GM18951 (cell line): ENCODE results near the gene PRR33.

Experiments
- POLR2A ChIP-seq: IDR thresholded peaks from 4 replicates; pipeline ENCODE4 v1.6.1; 2011; ENCODE audit warnings: mild to moderate bottlenecking; ENCODE audit not compliant: insufficient read length, insufficient read depth; ENCODE audit errors: extremely low read depth
- in situ Hi-C: fragments of 300-500 bp; cut with MboI; formaldehyde crosslinking; loops from one replicate; pipeline ENCODE4 v1.12.0; 2022; ENCODE audit warnings: low sequenced_read_pairs, mixed read lengths, inconsistent platforms; ENCODE audit not compliant: unreplicated experiment

The PRR33 gene

GRCh38 chr11:1891831-1892115 lies at the start of gene PRR33:
Gene PRR33 (minus strand): TSS chr11:1891895. CDS start chr11:1890584, 1,311 bp downstream.
- in situ Hi-C loops, result no loop called here
- no peak for TF ChIP-seq POLR2A

GRCh38 chr11:1939788-1940187 lies 48.1 kb upstream of the PRR33 start:
- in situ Hi-C loops, result loop anchor here (5.0 kb wide), 1 partner anchor 42 kb away; no protein-coding TSS in a partner anchor

DNA sequence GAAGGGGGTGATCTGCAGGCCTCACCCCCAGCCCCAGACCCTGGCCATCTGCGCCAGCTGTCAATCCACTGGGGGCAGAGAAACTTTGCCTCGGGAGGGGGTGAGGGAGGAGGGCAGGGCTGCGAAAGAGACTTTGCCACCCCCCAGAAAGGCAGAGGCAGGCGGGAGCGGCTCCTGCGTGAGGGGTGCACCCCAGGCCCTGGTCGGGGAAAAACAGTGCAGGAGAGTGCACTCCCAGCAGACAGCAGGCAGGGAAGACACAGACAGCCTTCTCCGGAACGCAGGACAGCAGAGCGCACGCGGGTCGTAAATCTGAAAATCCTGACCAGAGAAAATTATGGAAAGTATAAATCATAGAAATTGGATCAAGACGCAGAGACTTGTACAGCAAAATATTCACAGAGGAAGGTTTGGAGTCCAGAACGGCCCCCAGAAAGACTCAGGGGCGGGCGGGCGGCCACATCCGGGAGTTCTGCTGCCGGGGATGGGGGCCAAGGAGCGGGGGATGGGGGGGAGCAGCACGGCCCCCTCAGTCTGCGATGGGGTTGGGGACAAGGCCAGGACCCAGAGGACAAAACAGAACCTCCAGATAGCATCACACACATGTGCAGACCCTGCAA lies 47.4 kb upstream of the PRR33 start:
- no peak for TF ChIP-seq POLR2A
- in situ Hi-C loops, result no loop called here

GRCh38 chr11:1938343-1939005 lies 46.8 kb upstream of the PRR33 start:
- no peak for TF ChIP-seq POLR2A
- in situ Hi-C loops, result no loop called here

DNA sequence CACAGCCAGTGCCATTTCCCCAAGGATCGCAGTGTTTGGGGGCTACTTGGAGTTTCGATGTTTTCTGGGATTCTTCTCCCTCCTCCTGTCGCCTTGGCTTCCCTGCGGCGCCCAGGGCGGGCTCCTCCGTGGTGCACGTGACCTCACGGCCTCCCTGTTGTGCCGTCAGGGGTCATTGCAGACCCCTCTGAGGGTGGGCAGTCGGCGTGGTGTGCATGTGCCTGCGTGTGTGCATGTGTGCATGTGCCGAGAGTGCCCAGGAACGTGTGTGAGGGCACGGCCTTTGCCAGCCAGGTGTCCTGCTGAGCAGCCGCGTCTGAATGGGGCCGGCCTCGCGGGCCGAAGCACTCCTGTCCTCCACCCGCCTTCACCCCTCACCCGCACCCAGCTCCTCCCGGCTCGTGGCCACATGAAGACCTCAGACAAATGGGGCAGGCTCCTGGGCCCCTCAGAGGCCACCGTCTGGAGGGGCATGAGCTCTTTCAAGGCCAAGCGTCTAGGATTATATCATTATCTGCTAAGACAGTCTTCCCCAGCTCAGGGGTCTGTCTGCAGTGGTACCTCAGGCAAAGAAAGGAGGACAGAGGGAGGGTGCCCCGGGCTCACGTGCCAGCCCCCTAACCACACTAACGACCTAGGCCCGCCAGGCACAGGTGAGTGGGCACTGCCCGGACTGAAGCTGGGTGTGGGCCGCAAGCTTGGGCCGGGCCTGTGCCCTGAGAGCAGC lies 46.1 kb upstream of the PRR33 start:
- in situ Hi-C loops, result no loop called here
- TF ChIP-seq POLR2A, result no peak

DNA sequence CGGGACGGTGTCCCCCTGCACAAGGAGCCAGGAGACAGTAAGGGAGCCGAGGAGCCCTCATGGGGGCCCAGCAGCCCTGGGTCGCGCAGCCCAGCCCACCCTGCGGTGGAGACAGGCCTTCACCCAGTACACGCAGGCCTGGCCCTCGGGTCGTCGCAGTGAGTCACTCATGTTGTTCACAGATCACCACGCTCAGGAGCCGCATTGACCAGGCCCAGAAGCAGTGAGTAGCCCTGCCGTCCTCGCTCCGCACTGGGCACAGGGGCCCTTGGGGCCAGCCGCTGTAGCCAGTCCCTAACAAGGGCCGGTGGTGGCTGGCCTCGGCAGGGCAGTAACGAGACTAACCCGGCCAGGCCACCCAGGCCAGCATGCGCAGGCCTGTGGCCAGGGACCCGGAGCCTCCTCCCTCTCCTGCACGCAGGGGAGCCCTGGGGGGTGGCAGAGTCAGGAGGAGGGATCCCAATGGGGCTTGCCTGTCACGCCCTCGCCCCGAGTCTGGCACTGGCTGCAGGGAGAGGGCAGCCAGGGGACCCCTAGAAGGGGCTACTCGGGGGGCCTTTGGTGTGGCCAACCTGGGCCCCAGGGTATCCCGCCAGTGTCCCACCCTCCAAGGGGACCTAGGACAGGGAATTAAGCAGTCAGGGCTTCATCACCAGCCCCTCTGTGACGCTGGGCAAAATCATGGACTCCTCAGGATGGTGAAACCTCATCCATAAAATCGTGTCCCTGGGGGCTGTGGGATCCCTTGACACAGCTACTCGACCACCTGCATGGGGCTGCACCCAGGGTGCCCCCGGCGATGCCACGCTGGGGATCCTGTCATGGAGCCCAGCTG lies 45.3 kb upstream of the PRR33 start:
- in situ Hi-C loops, result no loop called here
- TF ChIP-seq POLR2A, result no peak

DNA sequence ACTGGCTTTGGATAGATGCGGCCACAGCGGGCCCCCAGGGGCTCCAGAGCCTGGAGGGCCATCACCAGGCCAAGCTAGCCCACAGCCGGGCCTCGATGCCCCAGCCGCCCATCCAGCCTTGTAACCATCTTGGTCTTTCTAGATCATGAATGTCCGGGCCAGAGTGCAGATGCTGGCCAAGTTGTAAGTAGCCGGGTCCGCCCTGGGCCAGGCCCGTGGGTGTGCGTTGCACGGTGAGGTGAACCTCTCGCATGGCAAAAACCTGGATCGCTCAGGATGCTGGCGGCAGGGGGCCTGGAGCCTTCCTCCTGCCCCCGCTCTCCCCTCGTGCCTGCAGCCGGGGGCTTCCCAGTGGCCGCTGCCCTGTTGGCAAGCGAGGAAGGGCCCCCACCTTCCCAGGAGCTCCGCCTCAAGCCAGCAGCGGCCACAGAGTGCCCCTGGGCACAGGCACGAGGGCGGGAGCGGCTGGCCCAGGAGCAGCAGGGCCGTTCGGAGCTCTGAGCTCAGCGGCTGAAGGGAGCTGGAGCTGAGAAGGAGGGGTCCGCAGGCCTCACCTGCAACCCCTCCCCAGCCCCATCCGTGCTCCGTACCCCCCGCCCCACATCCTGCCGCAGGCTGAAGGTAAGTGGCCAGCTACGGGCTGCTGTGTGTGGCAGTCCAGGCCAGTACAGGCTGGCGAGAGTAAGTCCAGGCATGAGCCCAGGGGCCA lies 44.5 kb upstream of the PRR33 start:
- in situ Hi-C loops, result no loop called here
- TF ChIP-seq POLR2A, result no peak

GRCh38 chr11:1935156-1936071 lies 43.7 kb upstream of the PRR33 start:
- TF ChIP-seq POLR2A, result no peak
- in situ Hi-C loops, result no loop called here

- no peak for TF ChIP-seq POLR2A
- in situ Hi-C loops, result no loop called here
Measured at GRCh38 chr11:1934335-1935155, 42.9 kb upstream of the PRR33 start.

- TF ChIP-seq POLR2A, result no peak
- in situ Hi-C loops, result no loop called here
Measured at GRCh38 chr11:1933416-1934334, 42.0 kb upstream of the PRR33 start.

DNA sequence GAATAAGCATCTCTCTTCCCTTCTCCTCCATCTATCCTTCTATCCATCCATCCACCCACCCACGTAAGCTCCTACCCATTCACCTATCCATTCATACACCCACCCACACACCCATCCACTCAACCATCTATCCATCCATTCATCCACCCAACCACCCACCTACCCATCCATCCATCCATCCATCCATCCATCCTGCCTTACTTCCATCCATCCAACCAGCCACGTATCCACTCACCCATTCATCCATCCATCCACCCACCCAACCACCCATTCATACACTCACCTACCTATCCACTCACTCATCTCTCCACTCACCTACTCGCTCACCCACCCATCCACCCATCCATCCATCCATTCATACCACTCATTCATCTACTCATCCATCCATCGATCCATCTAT lies 41.0 kb upstream of the PRR33 start:
- no peak for TF ChIP-seq POLR2A
- in situ Hi-C loops, result no loop called here
